Retinal pigment epithelial cell (primary cell): Measurements from ENCODE around the gene GAS7.

ENCODE experiments used
- DNase-seq: peaks from one replicate; pipeline ENCODE4 v3.0.0-alpha.2; 2010; ENCODE audit warnings: low read depth
- H3K4me3 ChIP-seq: 2 replicates; pipeline ENCODE4 v1.5.1; 2011; ENCODE audit warnings: mild to moderate bottlenecking, low read length, control low read depth, moderate library complexity
- CTCF ChIP-seq: conservative IDR thresholded peaks from 2 replicates; pipeline ENCODE4 v1.5.1; 2011; ENCODE audit warnings: low read depth, low read length, control low read depth, inconsistent platforms

The GAS7 gene

DNA sequence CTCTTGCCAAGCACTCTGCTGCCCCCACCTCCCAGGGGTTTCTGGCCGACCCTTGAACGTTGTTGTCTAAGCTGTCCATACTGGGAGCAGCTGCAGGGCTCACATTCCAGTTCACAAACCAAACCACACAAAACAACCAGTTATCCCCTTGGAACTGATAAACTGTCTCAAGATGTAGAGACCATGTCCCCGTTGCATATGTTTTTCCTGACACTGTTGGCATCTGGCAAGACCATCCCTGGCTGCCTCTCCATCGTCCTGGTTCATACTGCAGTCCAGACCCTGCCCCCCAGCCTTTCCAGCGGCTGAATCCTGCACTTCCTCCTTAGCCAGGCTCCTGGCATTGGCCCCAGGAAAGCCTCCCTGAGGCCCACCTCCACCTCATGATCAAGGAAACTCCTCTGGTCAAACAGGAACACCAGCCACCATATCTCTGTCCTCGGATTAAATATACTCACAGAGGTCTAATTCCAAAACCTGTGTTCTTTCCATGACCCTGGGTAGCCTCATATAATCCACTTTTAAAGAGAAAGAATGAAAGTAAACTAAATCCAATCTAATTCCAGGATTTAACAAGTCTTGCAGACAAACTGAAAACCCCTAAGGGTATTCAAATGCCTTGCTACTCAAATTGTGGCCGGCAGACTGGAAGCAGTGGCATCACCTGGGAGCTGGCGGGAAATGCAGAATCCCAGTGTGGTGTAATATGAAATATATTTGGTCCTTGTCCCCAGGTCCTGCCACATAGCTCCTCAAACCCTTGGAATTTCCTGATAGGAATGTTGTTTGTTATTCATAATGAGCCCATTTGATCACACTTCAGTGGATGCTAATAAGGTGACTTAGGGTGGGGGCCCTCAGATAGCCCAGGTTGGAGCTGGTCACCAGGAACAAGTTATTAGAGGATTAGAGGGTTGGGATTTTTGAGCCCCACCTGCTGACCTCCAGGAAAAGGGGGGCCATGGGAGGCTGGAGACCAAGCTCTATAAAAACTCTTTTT lies 14.2 kb downstream of the GAS7 start:
- DNase-seq = no peak
- TF ChIP-seq CTCF = no peak
- no peak overlapping the region for H3K4me3 ChIP-seq

- H3K4me3 ChIP-seq = no peak overlapping the region
- no peak for TF ChIP-seq CTCF
- DNase-seq = no peak
Measured at GRCh38 chr17:10182785-10183184, 15.6 kb downstream of the GAS7 start.

DNA sequence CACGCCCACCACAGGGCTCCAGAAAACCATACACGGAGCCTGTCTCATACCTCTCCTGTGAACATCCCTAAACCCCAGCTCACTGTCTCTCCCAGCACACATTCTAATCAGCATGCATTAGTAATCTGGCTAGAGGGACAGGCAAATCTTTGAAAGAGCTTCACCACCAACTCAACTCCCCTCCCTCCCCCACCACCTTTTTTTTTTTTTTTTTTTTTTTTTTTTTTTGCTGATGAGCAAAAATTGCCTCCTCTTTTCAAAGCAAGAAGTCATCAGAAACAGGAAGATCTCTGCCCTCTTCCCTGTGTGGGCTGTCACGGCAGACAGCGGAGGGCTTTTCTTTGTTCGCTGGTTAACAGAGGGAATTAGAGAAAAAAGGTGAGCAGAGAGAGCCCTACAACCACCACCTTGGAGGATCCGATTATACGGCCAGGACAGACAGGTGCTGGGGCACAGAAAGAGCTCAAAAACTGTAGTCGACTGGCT lies 19.9 kb downstream of the GAS7 start:
- TF ChIP-seq CTCF = no peak
- H3K4me3 ChIP-seq = no peak overlapping the region
- DNase-seq = no peak

DNA sequence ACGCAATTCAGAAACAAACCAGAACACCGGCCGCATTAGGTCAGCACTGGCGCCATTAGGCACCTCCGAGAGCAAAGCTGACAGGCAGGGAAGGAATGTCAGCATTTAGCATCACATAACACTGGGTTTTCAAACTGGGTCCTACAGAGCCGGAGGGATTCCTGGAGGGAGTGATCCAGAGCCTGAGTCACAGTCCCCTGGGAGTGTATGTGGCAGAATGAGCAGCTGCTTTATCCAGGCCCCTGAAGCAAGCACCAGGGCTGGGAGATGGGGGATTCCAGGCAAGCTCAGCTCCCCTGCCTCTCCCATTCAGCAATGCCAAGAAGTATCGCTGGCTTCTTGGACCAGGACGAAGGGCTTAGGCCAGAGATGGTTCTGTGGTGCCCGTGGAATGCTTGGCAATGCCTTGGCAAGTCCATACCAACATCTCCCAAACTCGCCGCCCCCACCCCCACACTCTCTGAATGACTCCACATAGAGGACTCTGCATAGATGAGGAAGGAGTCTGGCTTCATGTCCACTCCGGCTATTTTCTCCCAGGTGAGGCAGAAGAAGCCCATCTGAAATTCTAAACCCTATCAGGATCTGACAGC lies 20.4 kb downstream of the GAS7 start:
- no peak for TF ChIP-seq CTCF
- no peak overlapping the region for H3K4me3 ChIP-seq
- DNase-seq = no peak

DNA sequence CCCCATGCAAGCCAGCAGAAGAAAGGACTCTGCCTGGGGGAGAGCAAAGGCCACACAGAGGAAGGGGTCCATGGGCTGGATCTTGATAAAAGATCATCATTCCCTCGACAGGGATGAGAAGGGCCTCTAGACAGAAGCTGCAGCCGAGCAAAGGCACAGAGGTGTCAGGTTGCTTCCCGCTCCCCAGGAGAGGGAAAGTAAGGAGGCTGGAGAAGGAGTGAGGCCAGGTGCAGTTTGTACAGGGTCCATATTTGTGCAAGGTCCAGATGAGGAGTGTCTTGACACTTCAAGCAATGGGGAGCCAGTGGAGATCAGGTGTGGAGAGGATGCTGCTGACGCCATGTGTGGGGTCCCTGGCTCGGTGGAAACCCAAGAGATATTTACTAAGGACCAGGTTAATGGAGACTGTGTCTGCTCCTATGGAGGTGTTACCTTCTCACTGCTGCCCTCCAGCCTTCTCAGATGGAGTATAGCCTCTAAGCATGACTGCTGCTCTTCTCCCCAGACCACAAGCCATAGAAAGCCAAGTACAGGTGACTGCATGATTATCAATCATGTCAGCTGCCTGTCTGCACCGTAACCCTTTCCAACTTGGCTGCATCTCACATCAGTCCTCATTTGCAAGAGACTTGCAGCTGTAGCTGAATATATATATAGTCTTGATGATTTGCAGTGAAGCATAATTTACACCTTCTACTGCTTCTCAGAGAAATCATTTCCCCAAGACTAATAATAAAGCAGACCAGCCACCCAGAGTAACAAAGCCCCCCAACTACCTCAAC lies 21.1 kb downstream of the GAS7 start:
- H3K4me3 ChIP-seq = no peak overlapping the region
- TF ChIP-seq CTCF = no peak
- DNase-seq = no peak

- no peak overlapping the region for H3K4me3 ChIP-seq
- DNase-seq = no peak
- no peak for TF ChIP-seq CTCF
Measured at GRCh38 chr17:10173913-10174312, 24.5 kb downstream of the GAS7 start.
